HepG2 (cell line): ENCODE results near the gene PRRT1. TPM values are rescaled to one million over a fixed set of nuclear protein-coding genes. Genes with fewer than 3 reads are reported as not detected.

Experiments used
- ATAC-seq: fragments of 200-7000 bp; cut with Tn5 transposase; 3 replicates; pipeline ENCODE4 v1.9.1; 2020; ENCODE audit warnings: mild to moderate bottlenecking, moderate library complexity
- BruUV-seq: library from RNA; stranded (reverse); fragments of 400-500 nt; replicated peaks from 2 replicates; lab custom pipeline; 2021; lab: Mats Ljungman, UMichigan
- CTCF ChIA-PET: fragments of 300-600 bp; formaldehyde crosslinking; extraction: SDS; loops from one replicate; lab custom pipeline; 2021; ENCODE audit warnings: low total read pairs, inconsistent platforms, low intra/inter-chr PET ratio; lab: Yijun Ruan, JAX
- POLR2A ChIA-PET: fragments of 350-600 bp; sonication (Branson Sonifier 250); formaldehyde crosslinking; loops from one replicate; lab custom pipeline; 2020; ENCODE audit warnings: antibody characterized with exemption, inconsistent platforms; lab: Yijun Ruan, JAX
- DNase-seq: peaks from one replicate; pipeline ENCODE4 v3.0.0-alpha.2; 2015; ENCODE audit warnings: low spot score
- FAIRE-seq: peaks from 3 replicates; lab custom pipeline; 2011; peaks lifted over from hg19 to GRCh38; lab: Jason Lieb, UNC
- H2AFZ ChIP-seq: one replicate; pipeline ENCODE4 v1.6.1; 2011; ENCODE audit warnings: low read length, inconsistent platforms
- H3K27ac ChIP-seq: fragments of 300-600 bp; 3 replicates; pipeline ENCODE4 v1.8.0; 2011; ENCODE audit warnings: mixed run types, mild to moderate bottlenecking, mixed read lengths, low read length, inconsistent platforms; ENCODE audit not compliant: insufficient read depth; ENCODE audit errors: extremely low read length
- H3K27me3 ChIP-seq, 2 experiments: fragments of 200-600 bp in 1 of 2; 2 replicates in 1 of 2; 3 replicates in 1 of 2; pipeline versions ENCODE4 v1.6.0 to v1.8.0; 2011; ENCODE audit warnings: low read length in 2 of 2, mild to moderate bottlenecking in 2 of 2, moderate library complexity in 2 of 2, inconsistent platforms in 1 of 2; ENCODE audit not compliant: insufficient read depth in 2 of 2, control insufficient read depth in 1 of 2
- H3K36me3 ChIP-seq, 2 experiments: fragments of 200-600 bp in 1 of 2; replicated peaks in 1 of 2; 2 replicates in 1 of 2; 3 replicates in 1 of 2; pipeline versions ENCODE4 v1.5.1 to v1.8.0; 2011; ENCODE audit warnings: low read length in 2 of 2, inconsistent platforms in 1 of 2; ENCODE audit not compliant: insufficient read depth in 2 of 2, control insufficient read depth in 1 of 2
- H3K4me1 ChIP-seq: 2 replicates; pipeline ENCODE4 v1.5.1; 2012; ENCODE audit warnings: low read length, inconsistent platforms; ENCODE audit not compliant: insufficient read depth
- H3K4me2 ChIP-seq: 2 replicates; pipeline ENCODE4 v1.6.0; 2011; ENCODE audit warnings: low read depth, low read length, inconsistent platforms
- H3K4me3 ChIP-seq, 3 experiments: fragments of 200-600 bp in 1 of 3; sonication (generic), shearing (Covaris generic) in 1 of 3; replicated peaks in 1 of 3; 2 replicates each; pipeline ENCODE4 v1.5.1; 2011 to 2016; ENCODE audit warnings: low read length in 3 of 3, inconsistent platforms in 2 of 3, low read depth in 2 of 3, mild to moderate bottlenecking in 2 of 3, control low read depth in 1 of 3, mixed read lengths in 1 of 3; ENCODE audit not compliant: insufficient read depth in 1 of 3
- H3K79me2 ChIP-seq: one replicate; pipeline ENCODE4 v1.6.1; 2011; ENCODE audit warnings: low read length, inconsistent platforms; ENCODE audit not compliant: insufficient read depth
- H3K9ac ChIP-seq: 2 replicates; pipeline ENCODE4 v1.6.0; 2011; ENCODE audit warnings: mild to moderate bottlenecking, low read depth, low read length, inconsistent platforms; ENCODE audit not compliant: insufficient read depth
- H3K9me3 ChIP-seq: 2 replicates; pipeline ENCODE4 v1.5.1; 2012; ENCODE audit warnings: mild to moderate bottlenecking, low read length
- H4K20me1 ChIP-seq: 2 replicates; pipeline ENCODE4 v1.6.0; 2011; ENCODE audit warnings: inconsistent platforms, mild to moderate bottlenecking, low read length, moderate library complexity; ENCODE audit not compliant: insufficient read depth
- CREB1 ChIP-seq, 2 experiments: fragments of 450-650 bp in 1 of 2; IDR thresholded peaks; 2 replicates each; pipeline ENCODE4 v1.6.1; 2016 to 2017; ENCODE audit warnings: control low read depth in 1 of 2, mild to moderate bottlenecking in 1 of 2, missing compliant biosample characterization in 1 of 2, missing genetic modification characterization in 1 of 2
- CREB3 ChIP-seq: sonication (generic); formaldehyde crosslinking; IDR thresholded peaks from 2 replicates; pipeline ENCODE4 v1.5.0; 2020; ENCODE audit warnings: missing genetic modification reagents
- NONO ChIP-seq, 2 experiments: fragments of 450-650 bp in 1 of 2; sonication (generic) in 1 of 2; formaldehyde crosslinking in 1 of 2; IDR thresholded peaks in 1 of 2; conservative IDR thresholded peaks in 1 of 2; 2 replicates each; pipeline versions ENCODE4 v1.6.1 to v1.8.0; 2017 to 2022; ENCODE audit warnings: mild to moderate bottlenecking in 1 of 2, missing genetic modification reagents in 1 of 2, moderate library complexity in 1 of 2
- RAD21 ChIP-seq: fragments of 450-650 bp; formaldehyde crosslinking; IDR thresholded peaks from 2 replicates; pipeline ENCODE4 v1.5.0; 2020; ENCODE audit warnings: mild to moderate bottlenecking
- SCMH1 ChIP-seq: sonication (generic); formaldehyde crosslinking; IDR thresholded peaks from 2 replicates; pipeline ENCODE4 v1.9.0; 2021; ENCODE audit warnings: missing genetic modification reagents, mild to moderate bottlenecking, borderline replicate concordance
- SMC3 ChIP-seq: IDR thresholded peaks from 2 replicates; pipeline ENCODE4 v1.6.1; 2011; ENCODE audit warnings: low read length, improper control_type of control experiment
- SP140L ChIP-seq: sonication (generic); formaldehyde crosslinking; IDR thresholded peaks from 2 replicates; pipeline ENCODE4 v1.4.0; 2020; ENCODE audit warnings: missing genetic modification reagents, borderline replicate concordance
- ZFP62 ChIP-seq: sonication (generic); formaldehyde crosslinking; IDR thresholded peaks from 2 replicates; pipeline ENCODE4 v1.4.0; 2020; ENCODE audit warnings: missing genetic modification reagents
- ZNF224 ChIP-seq: sonication (generic); formaldehyde crosslinking; IDR thresholded peaks from 2 replicates; pipeline ENCODE4 v1.5.0; 2020; ENCODE audit warnings: mild to moderate bottlenecking, missing genetic modification reagents
- ZNF414 ChIP-seq: sonication (generic); formaldehyde crosslinking; IDR thresholded peaks from 2 replicates; pipeline ENCODE4 v1.5.0; 2020; ENCODE audit warnings: missing genetic modification reagents
- ZNF501 ChIP-seq: sonication (generic); formaldehyde crosslinking; IDR thresholded peaks from 2 replicates; pipeline ENCODE4 v1.5.1; 2020; ENCODE audit warnings: mild to moderate bottlenecking, moderate library complexity, missing genetic modification reagents
- ZNF546 ChIP-seq: sonication (generic); formaldehyde crosslinking; conservative IDR thresholded peaks from 2 replicates; pipeline ENCODE4 v1.8.1; 2023; ENCODE audit warnings: mild to moderate bottlenecking, missing genetic modification reagents
- ZNF746 ChIP-seq: sonication (generic); formaldehyde crosslinking; IDR thresholded peaks from 2 replicates; pipeline ENCODE4 v1.8.0; 2022; ENCODE audit warnings: mild to moderate bottlenecking, missing genetic modification reagents
- ZSCAN5A ChIP-seq: sonication (generic); formaldehyde crosslinking; IDR thresholded peaks from 2 replicates; pipeline ENCODE4 v1.8.0; 2022; ENCODE audit warnings: mild to moderate bottlenecking, missing genetic modification reagents, borderline replicate concordance
- WGBS: methylation state at CpG from one replicate; pipeline ENCODE4 v1.1.6; 2017; ENCODE audit warnings: low lambda C conversion rate; 5-methylcytosine and 5-hydroxymethylcytosine counted together
- in situ Hi-C: cut with HindIII; loops from 2 replicates; pipeline ENCODE4 v1.10.0; 2017; ENCODE audit warnings: low pct_unique_long_range_greater_than_20kb; ENCODE audit not compliant: extremely low pct_ligation_motif_present
- intact Hi-C: fragments of 100-400 bp; cut with micrococcal nuclease; formaldehyde crosslinking; loops from one replicate; pipeline ENCODE4 v1.10.0; 2022; ENCODE audit not compliant: unreplicated experiment
- polyA plus RNA-seq, 8 experiments: library from polyadenylated mRNA; depleted of rRNA in 3 of 8; stranded (reverse) in 7 of 8; unstranded in 1 of 8; fragments of >200 nt; fragmentation: Illumina TruSeq in 4 of 8; extraction: Trizol in 4 of 8; gene quantifications; 2 replicates each; pipeline versions ENCODE4 v1.2.1 to v1.2.3, GENCODE V29; 2011 to 2016; ENCODE audit warnings: low read depth in 4 of 8, missing spikeins in 1 of 8, mixed read lengths in 1 of 8; ENCODE audit not compliant: insufficient read depth in 1 of 8
- total RNA-seq, 5 experiments: library from RNA; depleted of rRNA; stranded (reverse); fragments of >200 nt; fragmentation: Illumina TruSeq; extraction: Trizol; gene quantifications; 2 replicates each; pipeline ENCODE4 v1.2.3, GENCODE V29; 2016; ENCODE audit warnings: low read depth in 1 of 5
- TF ChIP-seq, protein P1 (sequence below): sonication (generic); formaldehyde crosslinking; IDR thresholded peaks from 2 replicates; pipeline ENCODE4 v1.5.0; 2020; ENCODE audit warnings: mild to moderate bottlenecking, missing genetic modification reagents, moderate library complexity
- TF ChIP-seq, protein P2 (sequence below): sonication (generic); formaldehyde crosslinking; IDR thresholded peaks from 2 replicates; pipeline ENCODE4 v1.4.0; 2020; ENCODE audit warnings: missing genetic modification reagents

The PRRT1 gene
- total and polyA plus RNA-seq, 2 of the 13 experiments (the other 11 are each of a cell fraction or from before 2014, with no cell fraction given): 0.64 to 1.4 TPM

DNA sequence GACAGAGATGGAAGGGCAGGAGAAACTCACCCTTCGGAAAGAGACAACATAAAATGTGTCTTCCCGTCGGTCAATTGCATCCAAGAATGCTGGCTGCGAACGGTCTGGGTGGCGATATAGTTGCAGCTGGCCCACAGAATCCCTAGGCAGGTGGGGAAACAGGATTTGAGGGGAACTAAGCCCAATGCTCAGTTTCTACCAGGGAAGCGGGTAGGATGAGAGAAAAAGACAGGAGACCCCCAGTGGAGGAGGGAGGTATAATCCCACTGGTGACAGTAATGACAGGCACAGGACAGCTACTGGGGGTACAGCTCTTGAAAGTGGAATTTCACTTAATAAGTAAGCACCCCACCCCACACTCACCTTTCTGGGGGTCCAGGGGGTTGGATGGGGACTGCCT lies 35.1 kb downstream of the PRRT1 start:
- H4K20me1 ChIP-seq: no peaks in the 10 kb centered on the region
- in situ Hi-C loops: loop anchor here (5.0 kb wide), 1 partner anchor 36 kb away; the partner anchor contains the start of genes PPT2 and PRRT1
- no peak overlapping the region for H2AFZ ChIP-seq
- H3K27me3 ChIP-seq: no peaks in the 10 kb centered on the region
- intact Hi-C loops: loop anchor here (5.0 kb wide), 1 partner anchor 81 kb away; no protein-coding TSS in a partner anchor
- DNase-seq: peak; percentile 44
- no peak overlapping the region for H3K27ac ChIP-seq
- H3K79me2 ChIP-seq: no peaks in the 10 kb centered on the region
- 94% methylated on average over 7 of the region's 7 CpGs for WGBS
- H3K4me3 ChIP-seq: no peak overlapping the region
- BruUV-seq: no TSS peak
- peak; percentile 47 for FAIRE-seq
- peak; percentile 26; the same call in 2 of the 3 replicates for ATAC-seq
- H3K4me1 ChIP-seq: peaks cover 31% of the 10 kb centered on the region
- H3K9me3 ChIP-seq: no peaks in the 10 kb centered on the region
- POLR2A ChIA-PET: interaction anchor here (0.8 to 1.6 kb wide), 3 partner anchors 12 to 69 kb away, joined by 3 to 8 read pairs (median 4); partner anchors contain the start of gene ATF6B
- no peak overlapping the region for H3K4me2 ChIP-seq
- H3K9ac ChIP-seq: no peak overlapping the region
- CTCF ChIA-PET: interaction anchor here (0.7 to 1.6 kb wide), 3 partner anchors 30 to 436 kb away, joined by 3 to 6 read pairs (median 4); partner anchors contain the start of genes LY6G5C and PPT2
- peaks cover 15 to 44% of the 10 kb centered on the region in 2 experiments for H3K36me3 ChIP-seq
- TF ChIP-seq SMC3: peak; percentile 52; the same call in 1 of the 2 replicates
- 0 out of 2 replicates have a peak, but pooled peaks have one; percentile 21 for TF ChIP-seq RAD21 (CRISPR knock-in tag)
- TF ChIP-seq, protein P1, sequence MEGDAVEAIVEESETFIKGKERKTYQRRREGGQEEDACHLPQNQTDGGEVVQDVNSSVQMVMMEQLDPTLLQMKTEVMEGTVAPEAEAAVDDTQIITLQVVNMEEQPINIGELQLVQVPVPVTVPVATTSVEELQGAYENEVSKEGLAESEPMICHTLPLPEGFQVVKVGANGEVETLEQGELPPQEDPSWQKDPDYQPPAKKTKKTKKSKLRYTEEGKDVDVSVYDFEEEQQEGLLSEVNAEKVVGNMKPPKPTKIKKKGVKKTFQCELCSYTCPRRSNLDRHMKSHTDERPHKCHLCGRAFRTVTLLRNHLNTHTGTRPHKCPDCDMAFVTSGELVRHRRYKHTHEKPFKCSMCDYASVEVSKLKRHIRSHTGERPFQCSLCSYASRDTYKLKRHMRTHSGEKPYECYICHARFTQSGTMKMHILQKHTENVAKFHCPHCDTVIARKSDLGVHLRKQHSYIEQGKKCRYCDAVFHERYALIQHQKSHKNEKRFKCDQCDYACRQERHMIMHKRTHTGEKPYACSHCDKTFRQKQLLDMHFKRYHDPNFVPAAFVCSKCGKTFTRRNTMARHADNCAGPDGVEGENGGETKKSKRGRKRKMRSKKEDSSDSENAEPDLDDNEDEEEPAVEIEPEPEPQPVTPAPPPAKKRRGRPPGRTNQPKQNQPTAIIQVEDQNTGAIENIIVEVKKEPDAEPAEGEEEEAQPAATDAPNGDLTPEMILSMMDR (CRISPR knock-in tag): peak; percentile 68
- no peak for TF ChIP-seq CREB1 (IDR thresholded peaks at IDR 0.05)
- no peak for TF ChIP-seq CREB1 (CRISPR knock-in tag; IDR thresholded peaks at IDR 0.05)
- no peak for TF ChIP-seq ZNF414 (CRISPR knock-in tag)
- TF ChIP-seq, protein P2, sequence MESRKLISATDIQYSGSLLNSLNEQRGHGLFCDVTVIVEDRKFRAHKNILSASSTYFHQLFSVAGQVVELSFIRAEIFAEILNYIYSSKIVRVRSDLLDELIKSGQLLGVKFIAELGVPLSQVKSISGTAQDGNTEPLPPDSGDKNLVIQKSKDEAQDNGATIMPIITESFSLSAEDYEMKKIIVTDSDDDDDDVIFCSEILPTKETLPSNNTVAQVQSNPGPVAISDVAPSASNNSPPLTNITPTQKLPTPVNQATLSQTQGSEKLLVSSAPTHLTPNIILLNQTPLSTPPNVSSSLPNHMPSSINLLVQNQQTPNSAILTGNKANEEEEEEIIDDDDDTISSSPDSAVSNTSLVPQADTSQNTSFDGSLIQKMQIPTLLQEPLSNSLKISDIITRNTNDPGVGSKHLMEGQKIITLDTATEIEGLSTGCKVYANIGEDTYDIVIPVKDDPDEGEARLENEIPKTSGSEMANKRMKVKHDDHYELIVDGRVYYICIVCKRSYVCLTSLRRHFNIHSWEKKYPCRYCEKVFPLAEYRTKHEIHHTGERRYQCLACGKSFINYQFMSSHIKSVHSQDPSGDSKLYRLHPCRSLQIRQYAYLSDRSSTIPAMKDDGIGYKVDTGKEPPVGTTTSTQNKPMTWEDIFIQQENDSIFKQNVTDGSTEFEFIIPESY: peak; percentile 16; the same call in 1 of the 2 replicates
- TF ChIP-seq ZFP62 (CRISPR knock-in tag): no peak
- no peak for TF ChIP-seq ZNF546 (CRISPR knock-in tag)
- no peak for TF ChIP-seq SCMH1
- TF ChIP-seq NONO (IDR thresholded peaks at IDR 0.05): no peak
- no peak for TF ChIP-seq NONO (CRISPR knock-in tag; conservative IDR thresholded peaks at IDR 0.05)
- TF ChIP-seq ZNF224 (CRISPR knock-in tag): no peak
- TF ChIP-seq ZNF746: no peak
- 0 out of 2 replicates have a peak, but pooled peaks have one; percentile 32 for TF ChIP-seq ZNF501 (CRISPR knock-in tag)
- TF ChIP-seq ZSCAN5A: no peak
- TF ChIP-seq SP140L (CRISPR knock-in tag): no peak
- no peak for TF ChIP-seq CREB3 (CRISPR knock-in tag)
